Measurements from ENCODE around the gene CREM. TPM values are rescaled to one million over a fixed set of nuclear protein-coding genes. Genes with fewer than 3 reads are reported as not detected.
A peak's percentile ranks its signal among the peaks of the same experiment; 100 is the strongest.

CREM gene
- polyA plus RNA-seq, 1 of the 3 experiments (the other 2 are of a cell fraction), result 41.4 TPM

DNA sequence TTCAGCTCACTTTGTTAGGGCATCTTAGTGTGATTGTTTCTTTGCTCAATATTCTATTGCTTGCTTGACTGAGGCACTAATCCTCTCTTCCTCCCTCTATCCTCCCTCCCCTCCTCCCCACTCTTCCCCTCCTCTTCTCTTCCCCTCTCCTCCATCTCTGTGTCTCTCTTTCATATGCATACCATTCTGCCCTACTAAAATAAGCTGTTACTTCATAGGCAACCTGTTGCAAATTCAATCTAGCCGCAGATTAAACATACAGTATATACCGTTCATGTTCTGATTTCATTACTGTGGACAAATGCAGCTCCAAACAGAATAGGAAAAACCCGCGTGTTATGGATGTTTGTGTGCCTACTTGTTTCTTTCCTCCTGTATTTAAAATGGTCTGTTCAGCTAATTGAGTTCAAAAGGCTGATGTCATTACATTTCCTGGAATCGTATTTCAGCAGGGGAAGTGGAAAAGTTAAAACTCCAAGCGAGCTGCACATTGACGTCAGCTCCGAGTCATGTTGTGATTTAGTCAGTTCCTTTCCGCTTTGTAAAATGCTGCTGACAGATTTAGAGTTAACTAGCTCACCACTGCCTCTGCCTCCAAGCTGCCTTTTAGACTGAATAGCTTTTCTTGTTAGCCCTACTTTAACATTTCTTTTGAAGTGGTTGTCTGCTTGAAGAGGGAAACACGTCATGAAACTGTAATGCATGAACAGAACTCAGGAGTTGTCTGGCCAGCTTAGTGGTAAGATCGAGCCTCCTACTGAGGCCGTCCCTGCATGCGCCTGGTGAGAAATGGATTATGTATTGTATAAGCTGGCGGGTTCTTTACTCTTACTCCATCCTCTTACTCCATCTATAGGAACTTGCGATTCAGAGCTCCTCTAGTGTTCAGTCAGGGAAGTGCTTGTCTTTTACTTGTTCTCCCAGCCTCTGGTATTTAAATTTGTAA is 69.0 kb downstream of the CREM start (continued):
- TF ChIP-seq, protein P1, sequence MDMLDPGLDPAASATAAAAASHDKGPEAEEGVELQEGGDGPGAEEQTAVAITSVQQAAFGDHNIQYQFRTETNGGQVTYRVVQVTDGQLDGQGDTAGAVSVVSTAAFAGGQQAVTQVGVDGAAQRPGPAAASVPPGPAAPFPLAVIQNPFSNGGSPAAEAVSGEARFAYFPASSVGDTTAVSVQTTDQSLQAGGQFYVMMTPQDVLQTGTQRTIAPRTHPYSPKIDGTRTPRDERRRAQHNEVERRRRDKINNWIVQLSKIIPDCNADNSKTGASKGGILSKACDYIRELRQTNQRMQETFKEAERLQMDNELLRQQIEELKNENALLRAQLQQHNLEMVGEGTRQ (IDR thresholded peaks at IDR 0.05; ENCODE audit: borderline replicate concordance, low read depth, low read length), result no peak
- no peak for TF ChIP-seq RXRA (IDR thresholded peaks at IDR 0.05; ENCODE audit: borderline replicate concordance, low read depth)
- TF ChIP-seq, protein P2, sequence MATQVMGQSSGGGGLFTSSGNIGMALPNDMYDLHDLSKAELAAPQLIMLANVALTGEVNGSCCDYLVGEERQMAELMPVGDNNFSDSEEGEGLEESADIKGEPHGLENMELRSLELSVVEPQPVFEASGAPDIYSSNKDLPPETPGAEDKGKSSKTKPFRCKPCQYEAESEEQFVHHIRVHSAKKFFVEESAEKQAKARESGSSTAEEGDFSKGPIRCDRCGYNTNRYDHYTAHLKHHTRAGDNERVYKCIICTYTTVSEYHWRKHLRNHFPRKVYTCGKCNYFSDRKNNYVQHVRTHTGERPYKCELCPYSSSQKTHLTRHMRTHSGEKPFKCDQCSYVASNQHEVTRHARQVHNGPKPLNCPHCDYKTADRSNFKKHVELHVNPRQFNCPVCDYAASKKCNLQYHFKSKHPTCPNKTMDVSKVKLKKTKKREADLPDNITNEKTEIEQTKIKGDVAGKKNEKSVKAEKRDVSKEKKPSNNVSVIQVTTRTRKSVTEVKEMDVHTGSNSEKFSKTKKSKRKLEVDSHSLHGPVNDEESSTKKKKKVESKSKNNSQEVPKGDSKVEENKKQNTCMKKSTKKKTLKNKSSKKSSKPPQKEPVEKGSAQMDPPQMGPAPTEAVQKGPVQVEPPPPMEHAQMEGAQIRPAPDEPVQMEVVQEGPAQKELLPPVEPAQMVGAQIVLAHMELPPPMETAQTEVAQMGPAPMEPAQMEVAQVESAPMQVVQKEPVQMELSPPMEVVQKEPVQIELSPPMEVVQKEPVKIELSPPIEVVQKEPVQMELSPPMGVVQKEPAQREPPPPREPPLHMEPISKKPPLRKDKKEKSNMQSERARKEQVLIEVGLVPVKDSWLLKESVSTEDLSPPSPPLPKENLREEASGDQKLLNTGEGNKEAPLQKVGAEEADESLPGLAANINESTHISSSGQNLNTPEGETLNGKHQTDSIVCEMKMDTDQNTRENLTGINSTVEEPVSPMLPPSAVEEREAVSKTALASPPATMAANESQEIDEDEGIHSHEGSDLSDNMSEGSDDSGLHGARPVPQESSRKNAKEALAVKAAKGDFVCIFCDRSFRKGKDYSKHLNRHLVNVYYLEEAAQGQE (IDR thresholded peaks at IDR 0.05; ENCODE audit: low read depth, low read length), result no peak
- TF ChIP-seq EP300 (IDR thresholded peaks at IDR 0.05; ENCODE audit: borderline replicate concordance in 1 of 2, low read depth in 1 of 2, low read length in 1 of 2), result peak in 1 of 2 experiments; percentile 19; a peak in 2 of 4 replicates
- TF ChIP-seq YY1 (IDR thresholded peaks at IDR 0.05; ENCODE audit: low read depth), result 0 out of 2 replicates have a peak, but pooled peaks have one; percentile 2
- no peak for TF ChIP-seq TEAD4 (IDR thresholded peaks at IDR 0.05; ENCODE audit: borderline replicate concordance, insufficient read depth)
- TF ChIP-seq SIN3A (IDR thresholded peaks at IDR 0.05; ENCODE audit: borderline replicate concordance, low read depth, low read length), result peak; percentile 40; the same call in 1 of the 2 replicates
- TF ChIP-seq RAD21 (IDR thresholded peaks at IDR 0.05; ENCODE audit: low read length), result peak; percentile 72
- TF ChIP-seq RCOR1 (IDR thresholded peaks at IDR 0.05; ENCODE audit: low read length), result no peak; the same call in 1 of the 2 replicates

DNA sequence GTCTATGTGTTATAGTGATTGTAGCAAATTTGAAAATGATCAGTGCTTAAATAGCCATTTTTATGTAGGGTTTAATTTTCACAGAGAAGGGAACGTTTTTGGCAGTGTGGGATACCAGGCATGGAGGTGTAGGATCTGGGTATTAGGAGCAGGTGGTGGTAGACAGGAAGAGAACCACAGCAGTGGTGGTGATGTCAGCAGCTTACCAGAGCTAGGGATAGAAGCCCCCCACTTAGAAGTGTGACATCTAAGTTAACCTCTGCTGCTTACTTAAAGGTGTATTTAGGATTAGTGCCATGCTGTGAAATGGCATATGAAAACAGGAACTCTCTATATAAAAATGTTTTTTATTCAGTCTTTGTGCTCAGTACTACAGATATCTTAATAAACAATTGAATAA is 73.8 kb downstream of the CREM start:
- Histone ChIP-seq H3K9ac (no peak overlapping the region), H4K20me1 (ENCODE audit: insufficient read depth) (no peaks in the 10 kb centered on the region), H3K79me2 (ENCODE audit: insufficient read depth) (peaks cover 2% of the 10 kb centered on the region; the same call in 1 of the 2 replicates), H3K4me1 (ENCODE audit: control insufficient read depth in 1 of 2, insufficient read depth in 2 of 2, low read depth in 1 of 2, low read length in 1 of 2) (no peaks in the 10 kb centered on the region; a peak in 1 of 4 replicates), H3F3A (replicated peaks; ENCODE audit: insufficient read depth) (peaks cover 11% of the 10 kb centered on the region), H3K27me3 (ENCODE audit: insufficient read depth) (no peaks in the 10 kb centered on the region), H3K4me3 (ENCODE audit: low read depth in 2 of 2, low read length in 1 of 2) (no peak overlapping the region), H3K4me2 (no peak overlapping the region), H3K9me3 (no peaks in the 10 kb centered on the region), H3K9me2 (no peaks in the 10 kb centered on the region), H2AFZ (ENCODE audit: low read depth) (no peak overlapping the region), H3K27ac (ENCODE audit: low read depth in 2 of 2, low read length in 1 of 2) (no peak overlapping the region), H3K36me3 (replicated peaks in 1 of 2; ENCODE audit: control insufficient read depth in 1 of 2, insufficient read depth in 2 of 2, low read length in 1 of 2) (no peaks in the 10 kb centered on the region)
- no peak for DNase-seq
- 44% methylated on average over 1 of the region's 1 CpG for WGBS (ENCODE audit: low lambda C conversion rate)
- CTCF ChIA-PET, result interaction anchor here (3.1 kb wide), 1 partner anchor 16 kb away, joined by 12 read pairs; no protein-coding TSS in a partner anchor
- POLR2A ChIA-PET, result no interaction called here
- no peak for TF ChIP-seq SIN3A (IDR thresholded peaks at IDR 0.05; ENCODE audit: borderline replicate concordance, low read depth, low read length)
- TF ChIP-seq, protein P3, sequence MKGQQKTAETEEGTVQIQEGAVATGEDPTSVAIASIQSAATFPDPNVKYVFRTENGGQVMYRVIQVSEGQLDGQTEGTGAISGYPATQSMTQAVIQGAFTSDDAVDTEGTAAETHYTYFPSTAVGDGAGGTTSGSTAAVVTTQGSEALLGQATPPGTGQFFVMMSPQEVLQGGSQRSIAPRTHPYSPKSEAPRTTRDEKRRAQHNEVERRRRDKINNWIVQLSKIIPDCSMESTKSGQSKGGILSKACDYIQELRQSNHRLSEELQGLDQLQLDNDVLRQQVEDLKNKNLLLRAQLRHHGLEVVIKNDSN (IDR thresholded peaks at IDR 0.05; ENCODE audit: borderline replicate concordance, low read depth), result no peak
- no peak for TF ChIP-seq TAF1 (IDR thresholded peaks at IDR 0.05; ENCODE audit: borderline replicate concordance, low read depth, low read length)
- TF ChIP-seq EP300 (IDR thresholded peaks at IDR 0.05; ENCODE audit: borderline replicate concordance in 1 of 2, low read depth in 1 of 2, low read length in 1 of 2), result no peak
